Prostate gland (tissue), 2 donors: ENCODE data around the gene CBLN1. TPM values are rescaled to one million over a fixed set of nuclear protein-coding genes. Genes with fewer than 3 reads are reported as not detected.

ENCODE experiments used
- DNase-seq: peaks from one replicate; pipeline ENCODE4 v3.0.0-alpha.2; 2019; ENCODE audit warnings: low spot score
- H3K27ac ChIP-seq, 2 donors: fragments of 200-600 bp; sonication (generic); 2 replicates each; pipeline ENCODE4 v1.5.1; 2017 to 2019
- H3K27me3 ChIP-seq: fragments of 200-600 bp; sonication (generic); replicated peaks from 2 replicates; pipeline ENCODE4 v1.5.1; 2019; ENCODE audit not compliant: insufficient read depth
- H3K36me3 ChIP-seq, 2 donors: fragments of 200-600 bp; sonication (generic); 1 replicate in 1 of 2; 2 replicates in 1 of 2; pipeline versions ENCODE4 v1.5.1 to v1.8.1; 2017 to 2019
- H3K4me1 ChIP-seq: fragments of 200-600 bp; sonication (generic); replicated peaks from 2 replicates; pipeline ENCODE4 v1.5.1; 2019
- H3K4me3 ChIP-seq, 2 donors: fragments of 200-600 bp; sonication (generic); 2 replicates each; pipeline ENCODE4 v1.5.1; 2017 to 2019
- H3K9me3 ChIP-seq: fragments of 200-600 bp; sonication (generic); 2 replicates; pipeline ENCODE4 v1.5.1; 2017
- POLR2A ChIP-seq: fragments of 450-650 bp; IDR thresholded peaks from one replicate; pipeline ENCODE4 v1.6.1; 2016; ENCODE audit warnings: antibody characterized with exemption, mild to moderate bottlenecking
- POLR2AphosphoS5 ChIP-seq: sonication (generic); formaldehyde crosslinking; IDR thresholded peaks from one replicate; pipeline ENCODE4 v1.6.1; 2017; ENCODE audit warnings: antibody characterized with exemption
- WGBS: methylation state at CpG from one replicate; pipeline ENCODE4 v1.1.5; 2018; 5-methylcytosine and 5-hydroxymethylcytosine counted together
- intact Hi-C: fragments of 100-400 bp; cut with DNase I; formaldehyde crosslinking; loops from one replicate; pipeline ENCODE4 v1.14.2; 2022
- total RNA-seq, 2 donors: library from RNA; depleted of rRNA; stranded (reverse); fragments of >200 nt; gene quantifications; one replicate each; pipeline ENCODE4 v1.1.0, GENCODE V29; 2016
- TF ChIP-seq, protein P1 (sequence below), 4 experiments: fragments of 200-600 bp in 2 of 4; fragments of 450-650 bp in 2 of 4; sonication (generic) in 2 of 4; IDR thresholded peaks; 1 replicate in 3 of 4; 2 replicates in 1 of 4; pipeline ENCODE4 v1.5.1; 2016 to 2019; ENCODE audit warnings: antibody characterized with exemption in 4 of 4, mild to moderate bottlenecking in 2 of 4, moderate library complexity in 2 of 4

CBLN1 gene
- total RNA-seq, 2 donors from 2014 or later = 3.7 TPM; not detected in 1

DNA sequence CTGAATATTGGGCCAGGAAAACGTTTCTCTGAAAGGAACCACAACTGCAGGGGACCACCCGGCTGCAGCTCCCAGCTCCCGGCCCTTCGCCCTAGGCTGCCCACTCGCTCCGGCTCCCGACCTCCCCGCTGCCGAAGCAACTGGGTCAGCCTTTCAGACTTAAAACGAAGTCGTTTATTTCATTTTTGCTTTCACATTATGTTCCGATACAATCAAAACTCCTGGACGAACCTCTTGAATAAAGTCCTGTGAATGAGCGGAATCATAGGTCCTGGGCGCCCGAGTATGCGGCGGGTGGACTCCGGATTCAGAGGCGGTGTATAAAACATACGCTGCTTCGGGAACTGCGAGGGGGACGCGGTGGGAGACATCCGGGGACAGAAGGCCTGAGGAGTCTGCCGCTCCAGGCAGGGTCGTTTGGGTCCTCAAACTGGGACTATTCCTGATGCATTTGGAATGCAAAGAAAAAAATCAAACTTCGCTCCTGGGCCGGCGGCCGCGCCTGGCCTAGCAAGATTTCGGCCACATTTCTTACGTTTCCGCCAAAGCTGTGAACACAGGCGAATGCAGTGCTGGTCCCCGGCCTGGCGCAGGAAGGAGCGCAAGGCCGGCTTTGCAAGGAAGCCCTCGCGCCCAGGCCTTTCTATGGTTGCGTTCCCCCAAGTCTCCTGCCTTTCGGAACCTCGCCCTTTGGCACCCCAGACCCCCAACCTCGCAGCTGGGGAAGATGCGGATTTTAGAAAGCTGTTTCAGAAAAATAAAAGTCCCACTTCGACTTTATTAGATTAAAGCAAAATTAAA is 3.7 kb downstream of the CBLN1 start:
- Histone ChIP-seq H3K4me3 (no peak overlapping the region), H3K36me3 (no peaks in the 10 kb centered on the region), H3K27ac (no peak overlapping the region), H3K27me3 (peaks cover 56% of the 10 kb centered on the region), H3K9me3 (no peaks in the 10 kb centered on the region), H3K4me1 (no peaks in the 10 kb centered on the region)
- no peak for TF ChIP-seq POLR2A
- no peak for TF ChIP-seq POLR2AphosphoS5
- TF ChIP-seq, protein P1, sequence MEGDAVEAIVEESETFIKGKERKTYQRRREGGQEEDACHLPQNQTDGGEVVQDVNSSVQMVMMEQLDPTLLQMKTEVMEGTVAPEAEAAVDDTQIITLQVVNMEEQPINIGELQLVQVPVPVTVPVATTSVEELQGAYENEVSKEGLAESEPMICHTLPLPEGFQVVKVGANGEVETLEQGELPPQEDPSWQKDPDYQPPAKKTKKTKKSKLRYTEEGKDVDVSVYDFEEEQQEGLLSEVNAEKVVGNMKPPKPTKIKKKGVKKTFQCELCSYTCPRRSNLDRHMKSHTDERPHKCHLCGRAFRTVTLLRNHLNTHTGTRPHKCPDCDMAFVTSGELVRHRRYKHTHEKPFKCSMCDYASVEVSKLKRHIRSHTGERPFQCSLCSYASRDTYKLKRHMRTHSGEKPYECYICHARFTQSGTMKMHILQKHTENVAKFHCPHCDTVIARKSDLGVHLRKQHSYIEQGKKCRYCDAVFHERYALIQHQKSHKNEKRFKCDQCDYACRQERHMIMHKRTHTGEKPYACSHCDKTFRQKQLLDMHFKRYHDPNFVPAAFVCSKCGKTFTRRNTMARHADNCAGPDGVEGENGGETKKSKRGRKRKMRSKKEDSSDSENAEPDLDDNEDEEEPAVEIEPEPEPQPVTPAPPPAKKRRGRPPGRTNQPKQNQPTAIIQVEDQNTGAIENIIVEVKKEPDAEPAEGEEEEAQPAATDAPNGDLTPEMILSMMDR (IDR thresholded peaks at IDR 0.05) = no peak
- intact Hi-C loops = no loop called here
- DNase-seq = no peak
- 5% methylated on average over 49 of the region's 49 CpGs for WGBS

DNA sequence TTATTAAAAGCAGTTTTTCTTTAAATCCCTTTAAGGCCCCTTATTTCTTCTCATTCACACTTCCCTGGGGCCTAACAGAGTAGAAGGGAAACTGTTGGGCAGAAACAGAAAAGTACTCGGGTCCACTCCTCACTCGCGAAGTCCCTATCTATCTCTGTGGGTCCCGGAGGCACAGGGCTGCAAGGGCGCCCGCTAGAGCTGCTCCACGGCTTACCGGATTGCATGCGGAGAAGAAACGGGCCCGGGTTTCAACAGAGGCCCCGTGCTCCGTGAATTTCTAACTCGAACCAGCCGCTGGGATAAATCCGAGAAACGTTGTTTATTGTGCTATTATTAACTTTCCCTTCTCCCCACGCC is 4.3 kb downstream of the CBLN1 start:
- DNase-seq = no peak
- Histone ChIP-seq H3K9me3 (no peaks in the 10 kb centered on the region), H3K36me3 (no peaks in the 10 kb centered on the region), H3K4me1 (no peaks in the 10 kb centered on the region), H3K27ac (no peak overlapping the region), H3K4me3 (no peak overlapping the region), H3K27me3 (peaks cover 56% of the 10 kb centered on the region)
- intact Hi-C loops = no loop called here
- 2% methylated on average over 18 of the region's 18 CpGs for WGBS
- TF ChIP-seq POLR2AphosphoS5 = no peak
- TF ChIP-seq, protein P1 (IDR thresholded peaks at IDR 0.05) = no peak
- no peak for TF ChIP-seq POLR2A

DNA sequence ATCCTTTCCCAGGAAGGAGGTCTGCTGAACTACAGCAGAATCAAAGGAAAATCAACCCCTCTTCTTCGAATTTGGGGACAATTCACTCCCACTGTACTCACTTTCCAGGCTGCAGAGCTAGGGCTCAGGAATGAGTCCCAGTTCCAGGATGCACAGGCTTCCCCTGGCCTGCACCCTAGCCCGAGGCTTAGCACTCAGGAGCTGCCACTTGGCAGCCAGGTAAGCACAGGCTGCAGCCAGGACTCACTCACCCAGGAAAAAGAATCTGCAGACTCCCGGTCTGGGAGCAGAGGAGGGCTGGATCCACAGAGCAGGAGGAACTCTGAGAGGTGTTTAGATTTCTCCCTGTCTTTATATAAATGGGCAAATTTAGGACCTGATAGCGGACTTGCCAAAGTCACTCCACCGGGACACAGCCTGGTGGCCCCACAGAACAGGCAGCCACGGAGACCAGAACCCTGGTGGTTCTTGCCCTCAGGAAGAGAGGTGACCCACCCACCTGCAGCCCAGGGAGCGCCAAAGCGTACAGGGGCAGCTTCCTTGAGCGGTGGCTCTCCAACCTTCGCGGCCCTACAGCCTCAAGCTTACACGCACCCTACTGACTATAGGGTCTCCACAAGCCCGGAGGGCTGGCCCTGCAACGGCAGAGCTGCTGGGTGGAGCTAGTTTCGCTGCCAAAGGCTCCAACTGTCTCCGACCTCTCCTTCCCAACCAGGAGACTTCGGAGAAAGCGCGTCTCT is 4.8 kb downstream of the CBLN1 start:
- H3K4me3 ChIP-seq = no peak overlapping the region
- no peak for DNase-seq
- H3K9me3 ChIP-seq = no peaks in the 10 kb centered on the region
- peaks cover 56% of the 10 kb centered on the region for H3K27me3 ChIP-seq
- no peaks in the 10 kb centered on the region for H3K36me3 ChIP-seq
- TF ChIP-seq POLR2AphosphoS5 (no peak), POLR2A (no peak)
- TF ChIP-seq, protein P1 (IDR thresholded peaks at IDR 0.05) = no peak
- intact Hi-C loops = no loop called here
- H3K27ac ChIP-seq = no peak overlapping the region
- WGBS = 7% methylated on average over 19 of the region's 19 CpGs
- no peaks in the 10 kb centered on the region for H3K4me1 ChIP-seq

- 25% methylated on average over 5 of the region's 5 CpGs for WGBS
- Histone ChIP-seq H3K27ac (no peak overlapping the region), H3K36me3 (no peaks in the 10 kb centered on the region), H3K4me3 (no peak overlapping the region), H3K27me3 (peaks cover 52% of the 10 kb centered on the region), H3K9me3 (no peaks in the 10 kb centered on the region), H3K4me1 (no peaks in the 10 kb centered on the region)
- TF ChIP-seq, protein P1 (IDR thresholded peaks at IDR 0.05) = no peak
- TF ChIP-seq POLR2AphosphoS5 (no peak), POLR2A (no peak)
- DNase-seq = no peak
- intact Hi-C loops = no loop called here
Measured at GRCh38 chr16:49275870-49276269, 5.8 kb downstream of the CBLN1 start.
